Measurements from ENCODE around the gene SEC16A.

The SEC16A gene

GRCh38 chr9:136511670-136512592, 29.1 kb upstream of the SEC16A start:
- Mint-ChIP-seq H3K9me3 (no peaks in the 10 kb centered on the region), H3K36me3 (ENCODE audit: low read depth) (peaks cover 3% of the 10 kb centered on the region), H3K27me3 (ENCODE audit: low read depth) (no peaks in the 10 kb centered on the region), H3K27ac (no peak overlapping the region), H3K4me1 (ENCODE audit: low read depth) (no peaks in the 10 kb centered on the region), H3K4me3 (no peak overlapping the region)

- H3K27ac Mint-ChIP-seq = no peak overlapping the region
- H3K4me1 Mint-ChIP-seq (ENCODE audit: low read depth) = no peaks in the 10 kb centered on the region
- H3K27me3 Mint-ChIP-seq (ENCODE audit: low read depth) = no peaks in the 10 kb centered on the region
- H3K9me3 Mint-ChIP-seq = no peaks in the 10 kb centered on the region
- H3K4me3 Mint-ChIP-seq = no peak overlapping the region
- peaks cover 3% of the 10 kb centered on the region for H3K36me3 Mint-ChIP-seq (ENCODE audit: low read depth)
Observed at GRCh38 chr9:136511144-136511669, 28.4 kb upstream of the SEC16A start.

GRCh38 chr9:136510561-136510960, 27.7 kb upstream of the SEC16A start:
- H3K27ac Mint-ChIP-seq = no peak overlapping the region
- no peaks in the 10 kb centered on the region for H3K9me3 Mint-ChIP-seq
- H3K4me3 Mint-ChIP-seq = no peak overlapping the region
- no peaks in the 10 kb centered on the region for H3K27me3 Mint-ChIP-seq (ENCODE audit: low read depth)
- peaks cover 3% of the 10 kb centered on the region for H3K36me3 Mint-ChIP-seq (ENCODE audit: low read depth)
- no peaks in the 10 kb centered on the region for H3K4me1 Mint-ChIP-seq (ENCODE audit: low read depth)

DNA sequence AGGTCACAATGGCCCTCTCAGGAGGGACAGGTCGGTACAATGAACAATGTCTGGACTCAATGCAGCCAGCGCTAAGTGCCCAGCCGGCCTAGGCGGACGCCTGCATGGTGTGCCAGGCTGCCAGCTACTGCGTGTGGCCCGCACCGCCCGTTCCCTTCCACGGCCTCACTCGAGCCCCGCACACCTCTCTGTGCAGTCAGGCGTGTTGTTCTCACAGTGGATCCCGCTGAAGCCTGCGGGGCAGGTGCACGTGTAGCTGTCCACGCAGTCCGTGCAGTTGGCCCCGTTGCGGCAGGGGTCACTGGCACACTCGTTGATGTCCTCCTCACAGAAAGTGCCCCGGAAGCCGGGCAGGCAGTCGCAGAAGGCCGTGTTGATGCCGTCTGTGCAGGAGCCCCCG, 26.7 kb upstream of the SEC16A start:
- H3K27me3 Mint-ChIP-seq (ENCODE audit: low read depth) = no peaks in the 10 kb centered on the region
- peaks cover 3% of the 10 kb centered on the region for H3K36me3 Mint-ChIP-seq (ENCODE audit: low read depth)
- no peaks in the 10 kb centered on the region for H3K4me1 Mint-ChIP-seq (ENCODE audit: low read depth)
- H3K27ac Mint-ChIP-seq = no peak overlapping the region
- H3K4me3 Mint-ChIP-seq = no peak overlapping the region
- H3K9me3 Mint-ChIP-seq = no peaks in the 10 kb centered on the region

- H3K36me3 Mint-ChIP-seq (ENCODE audit: low read depth) = peaks cover 6% of the 10 kb centered on the region
- H3K27me3 Mint-ChIP-seq (ENCODE audit: low read depth) = no peaks in the 10 kb centered on the region
Observed at GRCh38 chr9:136508729-136509500, 26.1 kb upstream of the SEC16A start.

DNA sequence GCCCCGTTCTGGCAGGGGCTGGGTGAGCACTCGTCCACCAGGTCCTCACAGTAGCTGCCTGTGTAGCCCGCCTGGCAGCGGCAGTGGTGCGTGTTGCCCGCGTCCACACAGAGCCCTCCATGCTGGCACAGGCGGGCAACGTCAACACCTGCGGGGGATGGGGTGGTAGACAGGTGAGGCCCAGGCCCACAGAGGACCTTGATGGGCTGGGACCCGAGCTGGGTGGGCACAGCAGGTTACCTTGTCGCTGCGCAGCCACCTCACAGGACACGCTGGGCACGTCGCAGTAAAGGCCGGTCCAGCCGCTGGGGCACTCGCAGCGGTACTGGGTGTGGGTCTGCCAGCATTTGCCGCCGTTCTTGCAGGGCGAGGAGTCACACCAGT, 25.1 kb upstream of the SEC16A start:
- Mint-ChIP-seq H3K27me3 (ENCODE audit: low read depth) (no peaks in the 10 kb centered on the region), H3K36me3 (ENCODE audit: low read depth) (peaks cover 3% of the 10 kb centered on the region), H3K4me3 (no peak overlapping the region), H3K27ac (no peak overlapping the region), H3K4me1 (ENCODE audit: low read depth) (no peaks in the 10 kb centered on the region), H3K9me3 (no peaks in the 10 kb centered on the region)

More at GRCh38 chr9:136508729-136509500, 26.1 kb upstream of the SEC16A start:
- Mint-ChIP-seq H3K9me3 (no peaks in the 10 kb centered on the region), H3K4me1 (ENCODE audit: low read depth) (no peaks in the 10 kb centered on the region), H3K4me3 (no peak overlapping the region), H3K27ac (no peak overlapping the region)

GRCh38 chr9:136507221-136507991, 24.6 kb upstream of the SEC16A start:
- H3K4me3 Mint-ChIP-seq = no peak overlapping the region
- no peak overlapping the region for H3K27ac Mint-ChIP-seq
- peaks cover 6% of the 10 kb centered on the region for H3K36me3 Mint-ChIP-seq (ENCODE audit: low read depth)
- no peaks in the 10 kb centered on the region for H3K4me1 Mint-ChIP-seq (ENCODE audit: low read depth)
- H3K27me3 Mint-ChIP-seq (ENCODE audit: low read depth) = no peaks in the 10 kb centered on the region
- H3K9me3 Mint-ChIP-seq = no peaks in the 10 kb centered on the region

DNA sequence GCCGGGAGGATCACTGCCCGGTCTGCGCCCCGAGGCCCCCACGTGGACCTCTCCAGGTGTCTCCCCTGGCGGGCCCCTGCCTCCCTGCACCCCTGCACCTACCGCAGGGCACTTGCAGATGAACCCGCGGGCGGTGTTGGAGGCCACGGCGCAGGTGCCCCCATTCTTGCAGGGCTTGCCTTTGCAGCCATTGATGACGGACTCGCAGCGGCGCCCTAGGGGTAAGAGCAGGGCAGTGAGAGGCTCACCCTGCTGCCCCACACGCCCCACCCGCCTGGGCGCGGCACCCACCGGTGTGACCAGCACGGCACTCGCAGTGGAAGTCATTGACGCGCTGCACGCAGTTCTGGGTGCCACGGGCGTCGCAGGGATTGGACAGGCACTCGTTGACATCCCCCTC, 23.6 kb upstream of the SEC16A start:
- Mint-ChIP-seq H3K27me3 (ENCODE audit: low read depth) (no peaks in the 10 kb centered on the region), H3K4me1 (ENCODE audit: low read depth) (no peaks in the 10 kb centered on the region), H3K27ac (no peak overlapping the region), H3K9me3 (no peaks in the 10 kb centered on the region), H3K36me3 (ENCODE audit: low read depth) (peaks cover 8% of the 10 kb centered on the region), H3K4me3 (no peak overlapping the region)

DNA sequence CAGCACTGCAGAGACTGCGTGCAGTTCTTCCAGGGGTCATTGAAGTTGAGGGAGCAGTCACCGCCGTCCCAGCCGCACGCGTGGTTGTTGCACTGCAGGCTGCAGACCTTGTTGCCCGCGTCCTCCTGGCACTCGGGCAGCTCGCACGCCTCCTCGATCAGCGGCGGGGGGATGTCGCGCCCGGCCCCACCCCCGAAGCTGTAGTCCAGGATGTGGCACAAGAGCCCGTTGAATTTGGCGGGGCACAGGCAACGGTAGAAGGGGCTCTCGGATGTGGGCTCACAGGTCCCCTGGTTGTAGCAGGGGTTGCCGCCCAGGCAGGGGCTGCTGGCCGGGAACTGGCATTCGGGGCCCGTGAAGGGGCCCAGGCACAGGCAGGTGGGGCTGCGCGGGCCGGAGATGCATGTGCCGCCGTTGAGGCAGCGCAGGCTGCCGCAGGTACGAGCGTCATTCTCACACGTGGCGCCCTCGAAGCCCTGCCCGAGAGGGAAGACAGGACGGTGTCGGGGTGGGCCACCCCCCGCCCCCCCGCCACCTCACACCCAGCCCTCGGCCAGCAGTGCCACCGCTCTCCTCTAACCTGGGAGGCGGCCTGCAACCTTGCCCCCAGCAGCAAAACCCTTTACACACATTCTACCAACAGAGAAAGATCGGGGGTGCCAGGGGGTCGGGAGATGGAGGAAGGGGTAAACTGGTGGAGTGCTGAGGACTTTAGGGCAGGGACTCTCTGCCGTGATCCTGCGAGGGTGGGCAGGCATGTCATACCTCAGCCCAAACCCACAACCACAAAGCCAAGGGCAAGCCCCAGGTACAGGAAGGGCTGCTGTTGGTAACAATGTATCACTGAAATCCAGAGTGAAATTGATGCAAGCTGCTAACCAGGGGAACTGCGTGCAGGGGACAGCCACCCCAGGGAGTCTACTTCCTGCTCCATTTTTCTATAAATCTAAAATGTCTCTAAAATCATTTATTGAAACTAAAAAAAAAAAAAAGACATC, 22.9 kb upstream of the SEC16A start:
- H3K27me3 Mint-ChIP-seq (ENCODE audit: low read depth) = no peaks in the 10 kb centered on the region
- H3K9me3 Mint-ChIP-seq = no peaks in the 10 kb centered on the region
- no peak overlapping the region for H3K27ac Mint-ChIP-seq
- H3K4me3 Mint-ChIP-seq = no peak overlapping the region
- H3K36me3 Mint-ChIP-seq (ENCODE audit: low read depth) = peaks cover 9% of the 10 kb centered on the region
- H3K4me1 Mint-ChIP-seq (ENCODE audit: low read depth) = no peaks in the 10 kb centered on the region

DNA sequence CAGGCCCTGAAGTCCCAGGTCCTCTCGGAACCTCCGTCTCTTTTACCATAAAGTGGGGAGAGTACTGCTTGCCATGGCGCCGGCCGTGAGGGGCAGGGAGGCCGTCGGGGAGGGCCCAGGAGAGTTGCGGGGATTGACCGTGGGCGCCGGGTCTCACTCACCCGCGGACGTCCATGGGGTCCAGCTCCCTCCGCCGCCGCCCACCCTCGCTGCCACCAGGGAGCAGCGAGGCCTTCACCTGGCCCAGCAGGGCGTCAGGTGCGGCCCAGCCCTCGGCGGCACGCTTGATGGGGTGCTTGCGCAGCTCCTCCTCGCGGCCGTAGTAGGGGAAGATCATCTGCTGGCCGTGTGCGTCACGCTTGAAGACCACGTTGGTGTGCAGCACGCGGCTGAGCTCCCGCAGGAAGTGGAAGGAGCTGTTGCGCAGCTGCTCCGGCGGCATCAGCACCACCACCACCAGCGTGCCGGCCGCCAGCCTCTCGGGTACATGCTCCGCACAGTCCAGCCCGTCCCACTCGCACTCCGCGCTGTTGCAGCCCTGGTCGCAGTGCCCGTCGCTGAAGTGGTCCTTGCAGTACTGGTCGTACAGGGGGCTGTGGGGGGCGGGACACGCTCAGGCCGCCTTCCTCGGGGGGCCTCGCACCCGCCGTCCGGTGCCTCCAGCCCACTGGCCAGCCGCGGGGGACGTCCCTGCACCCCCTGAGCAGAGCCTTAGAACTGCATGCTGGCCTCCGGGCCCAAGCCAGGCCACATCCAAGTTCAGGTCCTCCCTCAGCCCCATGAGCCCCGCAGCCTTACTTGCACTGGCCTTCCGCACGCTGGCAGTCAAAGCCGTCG, 21.9 kb upstream of the SEC16A start:
- H3K4me1 Mint-ChIP-seq (ENCODE audit: low read depth) = no peaks in the 10 kb centered on the region
- H3K27me3 Mint-ChIP-seq (ENCODE audit: low read depth) = no peaks in the 10 kb centered on the region
- H3K9me3 Mint-ChIP-seq = no peaks in the 10 kb centered on the region
- H3K4me3 Mint-ChIP-seq = no peak overlapping the region
- H3K27ac Mint-ChIP-seq = no peak overlapping the region
- H3K36me3 Mint-ChIP-seq (ENCODE audit: low read depth) = peaks cover 11% of the 10 kb centered on the region

GRCh38 chr9:136502940-136503550, 20.2 kb upstream of the SEC16A start:
- no peaks in the 10 kb centered on the region for H3K27me3 Mint-ChIP-seq (ENCODE audit: low read depth)
- H3K4me3 Mint-ChIP-seq = no peak overlapping the region
- no peak overlapping the region for H3K27ac Mint-ChIP-seq
- H3K4me1 Mint-ChIP-seq (ENCODE audit: low read depth) = no peaks in the 10 kb centered on the region
- peaks cover 19% of the 10 kb centered on the region for H3K36me3 Mint-ChIP-seq (ENCODE audit: low read depth)
- H3K9me3 Mint-ChIP-seq = no peaks in the 10 kb centered on the region

GRCh38 chr9:136502196-136502595, 19.4 kb upstream of the SEC16A start:
- peaks cover 19% of the 10 kb centered on the region for H3K36me3 Mint-ChIP-seq (ENCODE audit: low read depth)
- H3K27me3 Mint-ChIP-seq (ENCODE audit: low read depth) = no peaks in the 10 kb centered on the region
- no peaks in the 10 kb centered on the region for H3K4me1 Mint-ChIP-seq (ENCODE audit: low read depth)

More at GRCh38 chr9:136502196-136502595, 19.4 kb upstream of the SEC16A start:
- no peak overlapping the region for H3K27ac Mint-ChIP-seq
- no peak overlapping the region for H3K4me3 Mint-ChIP-seq
- no peaks in the 10 kb centered on the region for H3K9me3 Mint-ChIP-seq

All from T-helper 1 cell treated with Interleukin-12 subunit alpha and Interleukin-12 subunit beta and Interleukin-4 antibody, amounts not matched to agents 30 μg/mL and 1 μg/mL, for 36 hours (primary cell).